Fibroblast of skin of abdomen (primary cell): ENCODE results near the gene BARHL1.
"Not testable (repeated sequence)": the region's sequence is repeated elsewhere in the genome, so short reads cannot be mapped to it uniquely, and the experiment has no call there.

Experiments used
- DNase-seq: peaks from one replicate; pipeline ENCODE4 v3.0.0-alpha.2; 2013

Gene BARHL1

DNA sequence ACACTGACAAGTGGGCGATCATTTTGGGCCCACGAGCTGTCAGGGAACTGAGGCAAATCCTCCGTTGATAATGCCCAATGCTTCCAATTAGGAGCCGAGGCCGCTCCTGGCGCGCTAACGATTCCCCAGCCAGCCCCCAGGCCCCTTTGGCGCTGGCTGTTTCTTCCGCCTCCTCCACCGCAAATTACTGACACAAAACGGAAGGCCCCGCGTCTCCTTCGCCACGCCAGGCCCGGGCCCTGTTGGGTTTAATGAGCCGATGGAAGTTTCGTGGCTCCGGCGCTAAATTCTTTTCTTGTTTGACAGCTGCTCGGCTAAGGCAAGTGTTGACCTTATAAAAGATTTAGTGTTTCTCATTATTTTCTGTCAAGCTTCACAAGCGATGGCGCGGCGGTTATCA lies 25.7 kb upstream of the BARHL1 start:
- no peak for DNase-seq

DNA sequence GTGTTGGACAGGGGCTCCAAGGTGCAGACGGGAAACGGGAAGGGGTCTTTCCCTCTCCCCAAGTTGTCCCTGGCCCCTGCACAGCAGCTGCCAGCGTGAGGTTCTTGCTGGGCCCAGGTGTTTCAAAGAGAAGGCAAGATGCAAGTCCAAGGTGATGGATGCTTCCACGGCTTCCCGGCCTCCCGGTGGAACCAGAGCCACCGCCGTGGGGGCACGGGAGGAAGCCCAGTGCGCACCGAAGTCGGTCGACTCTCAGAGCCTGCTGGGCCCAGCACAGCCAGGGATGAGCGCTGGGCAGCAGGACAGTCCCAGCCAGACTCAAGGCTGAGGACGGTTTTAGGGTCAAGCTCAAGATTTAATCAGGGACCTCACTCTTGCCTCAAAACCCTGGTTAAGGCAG lies 25.2 kb upstream of the BARHL1 start:
- DNase-seq, result no peak

DNA sequence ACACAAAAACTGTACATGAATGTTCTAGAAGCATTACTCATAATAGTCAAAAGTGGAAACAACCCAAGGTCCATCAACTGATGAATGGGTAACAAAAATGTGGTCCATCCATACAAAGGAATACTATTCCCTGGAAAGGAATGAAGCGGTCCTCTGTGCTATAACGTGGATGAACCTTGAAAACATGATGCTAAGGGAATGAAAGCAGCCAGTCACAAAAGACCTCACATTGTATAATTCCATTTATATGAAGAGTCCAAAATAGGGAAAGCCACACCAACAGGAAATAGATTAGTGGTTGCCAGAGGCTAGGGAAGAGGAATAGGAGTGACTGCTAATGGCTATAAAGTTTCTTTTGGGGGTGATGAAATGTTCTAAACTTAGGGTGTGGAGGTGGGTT lies 22.7 kb upstream of the BARHL1 start:
- no peak for DNase-seq

DNA sequence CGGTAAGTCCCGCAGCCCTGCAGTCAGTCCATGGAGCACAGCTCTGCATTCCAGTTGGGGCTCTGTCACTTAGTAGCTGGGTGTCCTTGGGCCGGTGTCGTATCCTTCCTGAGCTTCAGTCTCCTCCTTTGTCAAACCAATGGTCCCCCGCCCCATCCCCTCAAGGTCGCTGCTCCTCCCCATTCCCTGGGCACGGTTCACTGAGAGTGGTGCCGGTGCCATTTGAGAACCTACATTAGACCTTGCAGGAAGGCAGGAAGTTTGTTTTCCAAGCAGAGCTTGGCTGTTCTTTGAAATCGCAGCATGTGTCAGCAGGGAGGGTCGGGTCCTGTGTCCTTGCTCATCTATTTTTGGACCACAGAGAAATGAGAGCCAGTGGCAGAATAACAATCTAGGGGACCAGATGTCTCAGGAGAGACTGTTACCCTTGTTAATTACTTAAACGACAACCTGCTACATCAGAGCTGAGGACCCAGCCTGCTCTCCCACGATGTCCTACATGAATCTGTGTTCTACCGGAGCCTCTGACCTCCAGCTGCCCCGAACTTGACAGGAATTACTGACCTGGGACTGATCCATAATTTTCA lies 21.7 kb upstream of the BARHL1 start:
- no peak for DNase-seq

DNA sequence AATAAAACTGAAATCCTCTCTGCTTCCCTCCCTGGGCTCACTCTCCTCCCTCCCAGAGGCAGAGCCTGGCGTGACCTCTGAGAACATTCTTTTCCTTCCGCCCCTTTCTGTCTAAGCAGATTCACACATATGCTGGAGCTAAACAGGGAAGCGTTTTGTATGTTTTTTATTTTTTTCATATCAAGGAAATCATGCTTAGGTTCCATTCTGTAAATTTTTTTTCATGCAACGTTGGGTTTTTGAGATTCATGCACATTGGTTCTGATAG lies 20.2 kb upstream of the BARHL1 start:
- DNase-seq, result no peak

DNA sequence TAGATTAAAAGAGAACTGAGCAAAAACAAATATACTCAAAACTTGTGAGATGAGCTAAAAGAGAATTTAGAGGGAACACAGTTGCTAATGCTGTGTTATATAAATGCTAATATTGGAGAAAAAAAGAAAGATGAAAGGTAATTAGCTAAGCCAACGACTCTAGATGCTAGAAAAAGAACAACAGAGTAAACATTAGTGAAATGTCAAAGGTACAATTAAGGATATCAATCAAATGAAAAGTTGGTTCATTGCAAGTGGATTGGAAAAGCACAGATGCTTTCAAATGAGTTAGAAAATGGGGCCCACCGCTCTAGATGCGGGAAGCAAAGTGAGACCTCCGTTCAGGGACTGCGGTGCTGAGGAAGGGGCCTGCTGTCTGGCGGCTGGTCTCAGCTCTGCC lies 17.9 kb upstream of the BARHL1 start:
- DNase-seq, result no peak

DNA sequence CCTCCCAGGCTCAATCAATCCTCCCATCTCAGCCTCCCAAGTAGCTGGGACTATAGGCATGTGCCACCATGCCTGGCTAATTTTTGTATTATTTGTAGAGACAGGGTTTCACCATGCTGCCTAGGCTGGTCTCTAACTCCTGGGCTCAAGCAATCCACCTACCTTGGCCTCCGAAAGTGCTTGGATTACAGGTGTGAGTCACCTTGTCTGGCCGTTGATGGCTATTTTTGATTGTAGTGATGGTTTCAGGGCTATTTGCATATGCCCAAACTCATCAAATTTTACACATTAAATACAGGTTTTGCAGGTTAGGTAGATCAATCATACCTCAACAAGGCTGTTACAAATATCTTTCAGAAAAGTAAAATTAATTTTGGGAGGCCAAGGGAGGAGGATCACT lies 13.6 kb upstream of the BARHL1 start:
- DNase-seq, result not testable (repeated sequence)

DNA sequence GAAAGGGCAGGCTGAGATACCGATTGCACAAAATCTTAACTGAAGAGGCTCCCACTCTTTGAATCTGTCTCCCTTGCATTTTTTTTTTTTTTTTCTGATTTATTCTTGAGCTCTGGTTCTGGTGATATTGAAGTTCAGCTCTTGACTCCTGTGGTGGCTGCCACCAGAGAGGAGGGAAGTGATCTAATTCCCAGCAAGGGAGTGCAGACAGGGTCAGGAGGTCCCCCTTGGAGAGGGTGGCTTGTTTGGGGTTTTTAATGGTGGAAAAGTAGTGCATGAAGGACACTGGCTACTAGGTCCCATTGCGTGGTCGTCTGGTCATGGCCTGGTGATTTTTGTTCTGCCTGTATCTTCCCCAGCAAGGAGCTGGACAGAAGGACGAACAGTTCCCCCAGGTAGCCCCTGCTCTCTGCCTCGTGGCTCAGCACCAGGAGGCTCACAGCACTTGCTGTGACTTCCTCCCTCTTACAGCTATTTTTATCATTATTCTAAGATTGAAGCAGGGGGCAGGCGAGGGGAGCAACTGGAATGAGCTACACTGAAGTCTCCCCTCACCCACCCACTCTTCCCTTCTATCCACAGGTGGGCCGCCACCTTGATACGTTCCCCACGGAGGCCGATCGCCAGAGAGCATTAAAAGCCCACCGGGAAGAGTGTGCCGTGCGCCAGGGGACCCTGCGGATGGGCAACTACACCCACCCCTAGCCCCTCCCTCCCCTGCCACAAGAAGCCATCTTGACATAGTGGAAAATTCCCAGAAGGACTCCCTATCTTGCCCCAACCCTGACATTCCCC lies 10.4 kb upstream of the BARHL1 start:
- DNase-seq, result no peak

DNA sequence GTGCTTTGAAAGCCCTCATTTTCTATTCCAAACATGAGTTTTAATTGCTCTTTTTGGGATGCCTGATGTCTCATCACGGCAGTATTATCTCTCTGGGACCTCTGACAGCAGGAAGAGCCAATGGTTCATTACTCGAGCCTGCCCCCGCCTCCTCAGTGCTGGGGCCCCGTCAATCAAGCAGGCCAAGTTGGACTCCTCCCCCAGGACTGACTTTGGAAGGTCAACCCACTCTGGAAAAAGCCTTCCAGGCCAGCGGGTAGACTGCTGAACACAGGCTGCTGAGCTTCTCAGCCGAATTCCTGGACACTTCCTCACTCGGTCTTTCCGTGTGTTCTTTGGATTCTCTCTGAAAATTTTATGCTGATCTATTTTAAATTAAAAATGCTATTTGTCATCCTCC lies 9.5 kb upstream of the BARHL1 start:
- DNase-seq, result no peak

DNA sequence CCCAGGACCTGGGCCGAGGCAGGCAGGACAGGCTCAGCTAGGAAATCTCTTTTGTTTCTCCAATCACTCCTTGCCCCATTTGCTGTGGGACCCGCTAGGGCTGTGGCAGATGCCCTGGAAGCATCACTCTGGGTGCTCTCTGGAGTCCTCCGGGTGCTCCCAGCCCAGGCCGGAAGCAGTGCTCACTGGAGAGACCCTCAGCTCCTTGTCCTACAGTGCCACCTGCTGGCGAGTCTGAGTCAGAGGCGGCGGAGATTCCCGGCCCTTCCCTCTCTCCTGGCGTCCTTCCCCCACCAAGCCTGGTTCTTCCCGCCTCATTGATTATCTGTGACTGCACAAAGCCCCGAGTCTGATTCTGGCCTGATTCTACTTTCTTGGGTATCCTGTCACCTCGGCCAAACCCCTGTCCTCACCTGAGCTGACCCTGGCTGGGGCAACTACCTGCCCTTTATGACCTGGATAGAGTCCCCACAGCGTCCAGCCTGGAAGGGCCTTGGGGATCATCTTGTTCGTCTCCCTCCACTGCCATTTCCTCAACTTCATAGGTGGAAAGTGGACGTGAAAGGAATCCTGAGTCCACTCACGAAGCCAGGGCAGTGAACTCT lies 7.3 kb upstream of the BARHL1 start:
- peak; percentile 70 for DNase-seq

DNA sequence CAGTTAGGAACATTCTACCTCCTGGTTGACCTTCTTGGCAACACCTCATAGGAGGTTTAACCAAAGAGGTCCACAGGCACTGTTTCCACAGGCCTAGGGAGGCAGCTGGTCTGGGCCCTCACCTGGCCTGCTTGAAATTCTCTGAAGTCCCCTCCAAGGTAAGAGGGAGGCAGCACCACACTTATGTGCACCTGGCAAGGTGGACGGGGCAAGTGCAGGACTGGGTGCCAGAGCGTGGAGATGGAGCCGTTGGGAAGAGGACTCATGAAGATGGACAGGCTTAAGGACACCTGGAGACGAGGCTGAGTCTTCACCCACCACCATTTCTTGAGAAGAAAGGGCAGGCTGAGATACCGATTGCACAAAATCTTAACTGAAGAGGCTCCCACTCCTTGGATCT lies 6.6 kb upstream of the BARHL1 start:
- no peak for DNase-seq

DNA sequence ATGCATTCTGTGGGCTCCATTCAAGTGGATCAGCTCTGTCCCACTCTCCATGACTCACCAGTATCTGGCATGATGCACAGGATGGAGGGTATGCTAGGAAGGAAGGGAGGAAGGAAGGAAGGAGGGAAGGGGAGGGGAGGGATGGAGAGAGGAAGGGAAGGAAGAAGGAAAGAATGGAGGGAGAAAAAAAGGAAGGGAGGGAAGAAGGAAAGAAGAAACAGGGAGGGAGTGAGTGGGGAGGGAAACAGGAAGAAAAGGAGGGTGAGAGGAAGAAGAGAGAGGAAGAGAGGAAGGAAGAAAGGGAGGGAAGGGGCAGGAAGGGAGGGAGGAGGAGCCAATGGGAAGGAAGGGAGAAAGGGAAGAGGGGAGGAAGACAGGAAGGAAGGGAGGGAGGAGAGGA lies 5.3 kb upstream of the BARHL1 start:
- DNase-seq, result no peak

DNA sequence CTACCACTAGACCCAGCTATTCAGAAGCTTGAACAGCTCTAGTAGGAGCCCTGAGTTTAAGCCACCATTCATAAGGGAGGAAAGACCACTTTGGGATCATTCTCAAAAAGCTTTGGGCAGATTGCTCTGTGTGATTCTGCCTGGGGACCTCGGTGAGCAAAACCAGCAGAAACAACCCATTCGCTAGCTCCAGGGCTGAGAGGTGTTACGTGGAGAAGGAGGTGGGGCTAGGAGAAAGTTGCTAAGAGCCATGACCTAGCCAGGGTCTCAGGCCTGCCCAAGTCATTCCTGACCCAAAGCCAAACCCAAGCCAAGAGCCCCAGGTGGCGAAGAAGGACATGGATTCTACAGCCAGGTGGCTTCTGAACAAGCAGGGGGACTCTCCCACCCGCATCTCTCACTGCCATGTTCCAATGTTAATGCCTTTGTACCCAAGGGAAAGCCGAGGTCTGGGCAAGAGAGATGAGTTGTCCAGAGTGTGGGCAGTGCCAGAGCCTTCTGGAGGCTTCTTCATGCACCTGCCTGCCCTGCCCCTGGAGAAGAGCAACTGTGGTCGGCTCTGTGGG lies 4.0 kb upstream of the BARHL1 start:
- DNase-seq, result no peak

DNA sequence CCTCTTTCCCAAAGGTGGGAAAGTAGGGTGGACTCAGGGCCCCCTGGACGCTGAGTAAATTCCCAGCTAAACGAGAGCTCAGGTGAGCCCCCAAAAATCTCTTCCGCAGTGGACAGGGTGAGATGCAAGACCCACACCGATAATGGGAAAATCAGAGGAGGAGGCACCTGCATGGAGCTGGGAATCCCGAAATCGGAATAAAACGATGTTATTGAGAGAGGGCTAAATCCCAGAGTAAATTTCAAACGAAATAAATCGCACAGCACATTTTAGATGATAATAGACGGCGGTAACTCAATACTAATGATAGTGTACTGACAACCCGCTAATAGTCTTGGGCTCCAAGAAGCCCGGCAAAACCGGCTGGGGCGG lies 3.0 kb upstream of the BARHL1 start:
- DNase-seq, result no peak

DNA sequence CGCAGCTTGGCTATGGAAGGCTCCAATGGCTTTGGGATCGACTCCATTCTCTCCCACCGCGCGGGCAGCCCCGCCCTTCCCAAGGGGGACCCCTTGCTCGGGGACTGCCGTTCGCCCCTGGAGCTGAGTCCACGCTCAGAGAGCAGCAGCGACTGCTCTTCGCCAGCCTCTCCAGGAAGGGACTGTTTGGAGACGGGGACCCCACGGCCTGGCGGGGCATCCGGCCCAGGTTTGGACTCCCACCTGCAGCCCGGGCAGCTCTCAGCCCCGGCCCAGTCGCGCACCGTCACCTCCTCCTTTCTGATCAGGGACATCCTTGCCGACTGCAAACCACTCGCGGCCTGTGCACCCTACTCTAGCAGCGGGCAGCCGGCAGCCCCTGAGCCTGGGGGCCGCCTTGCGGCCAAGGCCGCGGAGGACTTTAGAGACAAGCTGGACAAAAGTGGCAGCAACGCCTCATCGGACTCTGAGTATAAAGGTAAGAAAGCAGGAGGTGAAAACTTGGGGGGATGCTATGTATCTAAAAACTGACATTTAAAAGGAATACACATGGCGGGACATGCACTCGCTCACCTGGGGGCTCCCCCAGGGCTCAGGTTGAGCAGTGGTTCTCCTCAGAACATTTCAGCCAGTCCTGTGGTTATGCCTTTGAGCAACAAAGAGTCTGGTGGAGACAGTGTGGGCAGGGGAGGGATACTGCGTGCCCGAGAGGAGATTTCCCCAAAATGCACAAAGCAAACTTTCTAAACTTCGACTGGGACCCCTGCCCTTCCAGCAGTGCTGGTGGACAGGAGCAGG lies 579 bp downstream of the BARHL1 start:
- DNase-seq, result no peak

DNA sequence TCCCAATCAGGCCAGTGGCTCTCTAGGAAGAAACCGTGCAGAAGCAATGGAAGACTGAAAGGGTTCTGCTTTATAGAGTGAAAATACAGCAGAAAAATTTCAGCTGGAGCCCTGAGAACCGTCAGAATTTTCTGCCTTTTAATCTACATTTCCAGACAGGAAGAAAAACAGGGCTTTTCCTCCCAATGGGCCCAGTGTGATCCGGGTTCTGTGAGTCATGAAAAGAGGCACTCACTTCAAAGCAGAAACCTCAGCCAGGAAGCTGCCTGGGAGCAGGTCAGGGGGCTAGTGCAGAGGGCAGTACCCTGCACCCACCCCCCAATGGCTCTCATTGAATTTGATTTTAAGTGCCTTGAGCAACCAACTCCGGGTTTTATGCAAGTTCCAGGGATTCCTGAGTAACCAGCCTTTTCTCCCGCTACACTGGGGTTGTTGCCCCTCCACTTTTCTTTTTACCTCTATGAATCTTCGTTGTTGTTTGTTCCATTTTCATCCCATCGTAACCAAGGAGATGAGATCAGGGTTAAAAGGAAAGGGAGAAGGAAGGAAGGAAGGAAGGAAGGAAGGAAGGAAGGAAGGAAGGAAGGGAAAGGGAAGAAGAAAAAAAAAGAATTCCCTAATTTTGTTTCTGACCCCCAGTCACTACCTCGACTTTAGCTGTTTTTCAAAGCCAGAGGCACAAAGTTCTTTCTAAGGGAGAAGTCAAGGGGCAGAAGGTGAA lies 1.3 kb downstream of the BARHL1 start:
- DNase-seq, result no peak

DNA sequence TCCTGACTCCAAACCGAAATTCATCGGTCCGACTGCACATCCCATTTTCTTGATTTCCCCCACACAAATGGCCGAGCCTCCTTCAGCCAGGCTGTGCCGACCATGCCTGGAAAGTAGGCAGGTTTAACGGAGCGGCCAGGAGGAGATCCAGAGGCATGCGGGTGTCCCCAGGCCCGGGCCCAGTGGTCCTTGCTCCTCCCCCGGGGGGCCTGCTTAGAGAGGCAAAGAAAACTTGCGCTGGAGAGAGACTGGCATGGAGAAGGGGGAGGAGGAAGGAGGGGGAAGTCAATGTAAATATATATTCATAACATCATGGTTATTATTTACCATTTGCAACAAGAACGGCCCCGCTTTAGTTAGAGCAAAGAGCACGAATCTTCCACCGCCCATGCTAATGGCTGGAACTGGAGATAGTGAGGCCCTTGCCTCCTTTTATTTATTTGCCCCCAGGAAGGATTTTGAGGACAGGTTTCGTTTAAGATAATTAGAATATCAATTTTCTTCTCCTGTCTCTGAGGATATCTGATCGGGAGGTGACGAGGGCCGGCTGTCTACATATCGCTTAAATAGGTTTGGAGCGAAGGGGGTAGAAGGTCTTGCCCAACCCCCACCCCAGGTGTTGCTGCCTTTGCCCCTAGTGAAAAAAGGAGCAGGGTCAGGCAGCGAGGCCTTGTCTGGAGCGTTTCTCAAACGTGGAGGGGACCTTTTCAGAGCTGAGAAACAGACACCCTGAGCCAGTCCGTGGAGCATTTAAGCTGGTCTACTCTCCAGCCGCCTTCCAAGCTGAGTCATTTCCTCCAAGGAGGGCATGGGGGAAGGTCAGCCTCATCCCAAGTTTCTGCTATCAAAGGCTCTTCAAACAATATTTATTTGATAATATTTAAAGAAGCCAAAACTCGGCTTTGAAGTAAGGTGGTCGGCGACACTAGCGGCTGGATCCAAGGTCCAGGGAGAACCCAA lies 2.5 kb downstream of the BARHL1 start:
- peak; percentile 43 for DNase-seq

DNA sequence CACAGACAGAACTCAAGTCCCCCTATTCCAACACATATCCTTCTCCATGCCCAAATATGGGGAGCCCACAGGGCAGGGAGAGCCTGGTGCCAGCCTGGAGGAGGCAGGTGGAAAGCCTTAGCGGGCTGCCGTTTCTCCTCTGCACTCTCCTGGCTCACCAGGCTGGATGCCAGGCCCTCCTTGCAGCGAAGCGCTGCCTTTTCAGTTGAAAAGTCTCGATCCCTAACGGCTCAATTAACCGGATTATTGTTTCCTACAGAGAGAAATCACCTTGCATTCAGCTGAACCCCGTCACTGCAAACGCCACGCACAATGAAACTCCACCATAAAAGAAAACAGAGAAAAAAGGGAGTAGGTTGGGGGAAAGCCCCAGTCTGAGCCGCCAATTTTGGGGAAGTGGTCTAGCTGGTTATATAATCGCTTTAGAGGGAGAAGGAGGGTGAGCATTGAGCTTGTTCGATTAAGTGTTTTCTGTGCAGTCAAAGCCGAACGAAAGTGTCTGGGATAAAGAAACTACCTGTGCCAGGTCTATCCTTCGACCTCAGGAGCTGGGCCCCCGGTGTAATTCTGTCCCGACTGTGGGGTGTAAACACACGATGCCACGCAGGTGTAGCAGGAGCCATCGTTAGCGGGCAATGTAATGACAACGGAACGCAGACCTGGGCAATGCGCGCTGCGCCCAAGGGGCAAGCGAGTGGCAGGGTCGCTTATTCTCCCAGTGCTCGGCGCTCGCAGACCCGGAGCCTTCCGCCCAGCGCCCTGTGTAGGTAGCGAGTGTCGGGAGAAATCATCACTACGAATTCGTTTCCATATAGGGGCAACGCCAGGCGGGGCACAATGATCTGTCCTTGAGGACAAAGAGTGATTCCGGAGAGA lies 3.8 kb downstream of the BARHL1 start:
- DNase-seq, result no peak

DNA sequence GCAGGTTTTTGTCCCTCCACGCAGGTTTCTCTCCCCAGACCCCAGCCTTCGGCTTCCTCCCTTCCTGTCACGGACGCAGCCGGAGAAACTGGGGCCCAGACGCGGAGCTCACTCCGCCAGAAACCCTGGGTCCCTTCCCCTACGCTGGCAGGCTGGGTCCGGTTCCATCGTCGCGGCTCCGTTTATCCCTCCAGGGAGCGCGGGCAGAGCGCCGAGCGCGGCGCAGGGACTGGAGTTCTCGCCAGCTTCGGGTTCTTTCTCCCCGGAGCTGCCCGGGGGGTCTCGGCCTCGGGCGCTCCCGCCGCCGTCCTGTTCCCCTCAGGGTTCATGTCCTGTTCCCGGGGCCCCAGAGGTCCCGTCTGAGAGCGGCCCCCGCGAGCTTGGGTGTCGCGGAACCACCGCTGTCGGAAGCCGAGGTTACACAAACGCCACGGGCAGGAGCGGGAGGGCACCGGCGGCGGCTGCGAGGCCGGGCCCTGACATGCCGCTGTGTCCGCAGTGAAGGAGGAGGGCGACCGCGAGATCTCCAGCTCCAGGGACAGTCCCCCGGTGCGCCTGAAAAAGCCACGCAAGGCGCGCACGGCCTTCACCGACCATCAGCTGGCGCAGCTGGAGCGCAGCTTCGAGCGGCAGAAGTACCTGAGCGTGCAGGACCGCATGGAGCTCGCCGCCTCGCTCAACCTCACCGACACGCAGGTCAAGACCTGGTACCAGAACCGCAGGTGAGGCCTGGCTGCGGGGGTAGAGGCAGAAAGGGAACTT lies 4.6 kb downstream of the BARHL1 start:
- no peak for DNase-seq

DNA sequence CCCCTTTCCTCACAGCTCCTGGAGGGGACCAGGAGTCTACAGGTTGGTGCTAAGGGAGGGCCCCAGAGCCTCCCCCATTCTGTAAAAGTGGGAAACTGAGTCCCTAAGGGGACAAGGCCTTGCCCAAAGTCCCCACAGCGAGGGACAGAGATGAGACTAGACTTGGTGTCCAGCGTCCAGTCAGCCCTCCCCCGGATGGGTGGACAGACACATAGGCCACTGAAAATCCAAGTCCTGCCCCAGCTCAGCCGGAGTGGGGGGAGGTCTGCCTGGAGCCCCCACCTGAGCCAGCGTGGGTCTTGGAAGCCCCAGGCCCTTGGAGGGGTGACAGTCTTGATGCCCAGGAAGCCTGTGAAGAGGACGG lies 5.2 kb downstream of the BARHL1 start:
- DNase-seq, result no peak
